Large intestine (tissue), 3 donors: ENCODE measurements around the gene DSP. TPM values are rescaled to one million over a fixed set of nuclear protein-coding genes. Genes with fewer than 3 reads are reported as not detected.
A peak's percentile ranks its signal among the peaks of the same experiment; 100 is the strongest.

ENCODE experiments used
- DNase-seq, 2 donors: peaks; one replicate each; pipeline versions ENCODE4 v3.0.0 to v3.0.0-alpha.2; 2013
- H3K27ac ChIP-seq: one replicate; pipeline ENCODE4 v1.5.1; 2013; ENCODE audit warnings: low read length
- H3K27me3 ChIP-seq: 2 replicates; pipeline ENCODE4 v1.6.1; 2013; ENCODE audit warnings: low read length; ENCODE audit not compliant: control insufficient read depth, insufficient read depth
- H3K36me3 ChIP-seq: 2 replicates; pipeline ENCODE4 v1.6.1; 2013; ENCODE audit warnings: low read length; ENCODE audit not compliant: control insufficient read depth, insufficient read depth
- H3K4me1 ChIP-seq: one replicate; pipeline ENCODE4 v1.6.1; 2013; ENCODE audit warnings: low read length; ENCODE audit not compliant: control insufficient read depth, insufficient read depth
- H3K4me3 ChIP-seq: one replicate; pipeline ENCODE4 v1.5.1; 2013; ENCODE audit warnings: low read length
- H3K9me3 ChIP-seq: one replicate; pipeline ENCODE4 v1.6.1; 2013; ENCODE audit warnings: mild to moderate bottlenecking, low read depth, low read length, moderate library complexity; ENCODE audit not compliant: control insufficient read depth
- WGBS: methylation state at CpG from one replicate; pipeline ENCODE4 v1.1.5; 2013; ENCODE audit warnings: low lambda C conversion rate; ENCODE audit not compliant: insufficient coverage; 5-methylcytosine and 5-hydroxymethylcytosine counted together
- polyA plus RNA-seq: library from polyadenylated mRNA; unstranded; fragments of 120-200 nt; gene quantifications from one replicate; pipeline ENCODE4 v1.2.1, GENCODE V29; 2013

DSP gene
- polyA plus RNA-seq, 1 donor: 153 TPM

DNA sequence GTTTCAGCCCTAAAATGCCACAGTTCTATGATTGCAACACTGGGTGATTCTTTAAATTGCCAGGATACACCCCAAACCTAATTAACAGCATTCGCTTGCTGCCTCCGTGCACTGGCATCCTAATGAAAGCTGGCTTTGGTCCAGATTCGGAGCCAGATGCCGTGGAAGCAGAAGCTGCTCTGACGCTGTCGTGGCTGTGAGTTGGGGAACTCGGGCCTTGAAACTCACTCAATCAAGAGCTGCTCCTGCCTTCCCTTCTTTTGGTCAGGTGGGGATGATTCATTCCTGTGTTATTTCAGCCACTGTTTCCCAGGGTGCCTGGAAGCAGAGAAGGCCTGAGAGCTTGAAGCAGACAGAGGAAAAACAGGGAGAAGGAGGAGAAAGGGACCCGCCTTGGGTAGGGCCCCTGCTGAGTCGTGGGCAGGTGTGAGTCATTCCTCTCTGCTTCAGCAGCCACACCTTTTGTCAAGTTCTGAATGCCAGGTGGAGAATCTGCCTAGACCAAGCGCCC lies 36.2 kb upstream of the DSP start:
- Histone ChIP-seq H3K27me3 (no peaks in the 10 kb centered on the region), H3K27ac (peak overlapping the region; percentile 66), H3K4me1 (peaks cover 31% of the 10 kb centered on the region), H3K9me3 (no peaks in the 10 kb centered on the region), H3K36me3 (no peaks in the 10 kb centered on the region), H3K4me3 (no peak overlapping the region)
- peak; percentile 89 to 93 for DNase-seq
- WGBS: no CpG with 5 or more reads among the region's 10 CpGs

DNA sequence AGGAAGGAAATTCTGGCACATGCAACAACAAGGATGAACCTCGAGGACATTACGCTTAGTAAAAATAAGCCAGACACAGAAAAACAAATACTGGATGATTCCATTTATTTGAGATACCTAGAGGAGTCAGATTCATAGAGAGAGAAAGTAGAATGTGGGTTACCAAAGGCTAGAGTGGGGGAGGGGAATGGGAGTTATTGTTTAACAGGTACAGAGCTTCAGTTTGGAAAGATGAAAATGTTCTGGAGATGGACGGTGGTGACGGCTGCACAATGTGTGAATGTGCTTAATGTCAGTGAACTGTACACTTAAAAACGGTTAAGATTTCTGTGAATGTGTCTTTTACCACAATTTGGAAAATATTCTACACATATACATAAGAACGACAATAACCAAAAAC lies 33.9 kb upstream of the DSP start:
- WGBS: 100% methylated on average over 2 of the region's 6 CpGs
- Histone ChIP-seq H3K4me1 (peaks cover 22% of the 10 kb centered on the region), H3K9me3 (no peaks in the 10 kb centered on the region), H3K27me3 (no peaks in the 10 kb centered on the region), H3K27ac (no peak overlapping the region), H3K4me3 (no peak overlapping the region), H3K36me3 (no peaks in the 10 kb centered on the region)
- DNase-seq: no peak

GRCh38 chr6:7512320-7512719 lies 29.2 kb upstream of the DSP start:
- no peak for DNase-seq
- Histone ChIP-seq H3K27ac (no peak overlapping the region), H3K4me3 (no peak overlapping the region), H3K4me1 (peaks cover 4% of the 10 kb centered on the region), H3K27me3 (no peaks in the 10 kb centered on the region), H3K36me3 (no peaks in the 10 kb centered on the region), H3K9me3 (no peaks in the 10 kb centered on the region)
- no CpG with 5 or more reads among the region's 2 CpGs for WGBS

GRCh38 chr6:7513529-7513928 lies 27.9 kb upstream of the DSP start:
- WGBS: 60% methylated on average over 1 of the region's 5 CpGs
- peaks cover 4% of the 10 kb centered on the region for H3K4me1 ChIP-seq
- no peaks in the 10 kb centered on the region for H3K27me3 ChIP-seq
- no peaks in the 10 kb centered on the region for H3K9me3 ChIP-seq
- no peaks in the 10 kb centered on the region for H3K36me3 ChIP-seq
- no peak overlapping the region for H3K4me3 ChIP-seq
- peak overlapping the region; percentile 81 for H3K27ac ChIP-seq
- DNase-seq: peak; percentile 65 to 68

DNA sequence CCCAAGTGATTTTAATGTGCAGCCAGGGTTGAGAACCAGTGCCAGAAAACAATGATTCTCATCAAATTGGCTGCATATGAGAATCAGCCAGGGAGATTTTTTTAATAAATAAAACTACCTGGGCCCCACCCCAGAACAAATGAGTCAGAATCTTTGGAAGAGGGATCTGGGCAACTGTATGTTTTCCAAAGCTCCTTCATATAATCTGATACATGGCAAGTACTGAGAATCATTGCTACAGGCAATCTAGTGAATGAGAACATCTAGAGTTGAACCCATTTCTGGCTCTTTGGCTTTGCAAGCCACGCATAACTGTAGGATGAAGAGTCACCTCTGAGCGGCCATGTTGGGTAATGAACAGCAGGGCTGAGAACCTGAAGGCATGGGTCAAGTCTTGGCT lies 26.1 kb upstream of the DSP start:
- no peak overlapping the region for H3K27ac ChIP-seq
- no peaks in the 10 kb centered on the region for H3K36me3 ChIP-seq
- H3K4me3 ChIP-seq: no peak overlapping the region
- no peaks in the 10 kb centered on the region for H3K27me3 ChIP-seq
- peaks cover 3% of the 10 kb centered on the region for H3K4me1 ChIP-seq
- DNase-seq: no peak
- H3K9me3 ChIP-seq: no peaks in the 10 kb centered on the region
- no CpG with 5 or more reads among the region's 2 CpGs for WGBS

DNA sequence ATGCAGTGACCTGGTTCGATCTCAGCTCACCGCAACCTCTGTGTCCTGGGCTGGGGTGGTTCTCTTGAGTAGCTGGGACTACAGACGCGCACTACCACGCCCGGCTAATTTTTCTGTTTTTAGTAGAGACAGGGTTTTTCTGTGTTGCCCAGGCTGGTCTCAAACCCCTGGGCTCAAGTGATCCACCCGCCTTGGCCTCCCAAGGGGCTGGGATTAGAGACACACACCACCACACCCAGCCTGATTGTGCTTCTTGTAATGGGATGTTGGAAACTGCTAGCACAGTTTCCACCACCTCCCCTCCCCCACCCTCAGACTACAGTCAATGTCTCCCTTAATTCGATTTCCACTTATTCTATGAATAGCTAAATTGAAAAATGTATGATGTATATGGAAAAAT lies 22.6 kb upstream of the DSP start:
- Histone ChIP-seq H3K36me3 (no peaks in the 10 kb centered on the region), H3K27ac (no peak overlapping the region), H3K4me3 (no peak overlapping the region), H3K27me3 (no peaks in the 10 kb centered on the region), H3K4me1 (no peaks in the 10 kb centered on the region), H3K9me3 (no peaks in the 10 kb centered on the region)
- DNase-seq: no peak
- whole genome bisulfite sequencing: no CpG with 5 or more reads among the region's 8 CpGs

GRCh38 chr6:7522873-7523272 lies 18.6 kb upstream of the DSP start:
- DNase-seq: no peak
- Histone ChIP-seq H3K9me3 (no peaks in the 10 kb centered on the region), H3K4me3 (no peak overlapping the region), H3K36me3 (no peaks in the 10 kb centered on the region), H3K27me3 (no peaks in the 10 kb centered on the region), H3K4me1 (no peaks in the 10 kb centered on the region), H3K27ac (no peak overlapping the region)

GRCh38 chr6:7523922-7524321 lies 17.5 kb upstream of the DSP start:
- H3K27ac ChIP-seq: no peak overlapping the region
- no peaks in the 10 kb centered on the region for H3K27me3 ChIP-seq
- DNase-seq: no peak
- WGBS: no CpG with 5 or more reads among the region's 2 CpGs
- H3K4me1 ChIP-seq: no peaks in the 10 kb centered on the region
- H3K36me3 ChIP-seq: no peaks in the 10 kb centered on the region
- no peak overlapping the region for H3K4me3 ChIP-seq
- H3K9me3 ChIP-seq: no peaks in the 10 kb centered on the region

- no peaks in the 10 kb centered on the region for H3K9me3 ChIP-seq
- H3K27ac ChIP-seq: no peak overlapping the region
- no CpG with 5 or more reads among the region's 11 CpGs for whole genome bisulfite sequencing
- no peak overlapping the region for H3K4me3 ChIP-seq
- no peak for DNase-seq
- no peaks in the 10 kb centered on the region for H3K4me1 ChIP-seq
- no peaks in the 10 kb centered on the region for H3K27me3 ChIP-seq
- H3K36me3 ChIP-seq: no peaks in the 10 kb centered on the region
Measured at GRCh38 chr6:7526755-7527154, 14.7 kb upstream of the DSP start.

GRCh38 chr6:7528565-7528964 lies 12.9 kb upstream of the DSP start:
- Histone ChIP-seq H3K27ac (no peak overlapping the region), H3K27me3 (no peaks in the 10 kb centered on the region), H3K9me3 (no peaks in the 10 kb centered on the region), H3K4me3 (no peak overlapping the region), H3K36me3 (no peaks in the 10 kb centered on the region), H3K4me1 (no peaks in the 10 kb centered on the region)
- WGBS: 67% methylated on average over 1 of the region's 5 CpGs
- DNase-seq: no peak

DNA sequence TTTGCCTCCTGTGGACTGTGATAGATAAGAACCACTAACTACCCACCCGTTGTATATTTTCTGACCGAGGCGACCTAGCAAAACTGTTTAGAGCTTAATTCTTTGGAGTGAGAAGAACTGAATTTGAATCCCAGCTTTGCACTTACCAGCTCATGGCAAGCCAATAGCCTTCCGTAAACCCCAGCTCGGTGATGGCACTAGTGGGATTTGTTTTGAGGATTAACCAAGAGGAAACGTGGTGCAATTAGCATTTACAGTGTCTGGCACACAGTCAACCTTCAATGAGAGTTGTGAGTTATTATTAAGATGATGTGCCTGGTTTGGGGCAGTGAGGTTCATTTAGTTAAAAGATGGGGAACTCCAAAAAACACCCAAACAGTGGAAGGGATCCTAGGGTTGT lies 12.3 kb upstream of the DSP start:
- no peaks in the 10 kb centered on the region for H3K4me1 ChIP-seq
- H3K36me3 ChIP-seq: no peaks in the 10 kb centered on the region
- no peak overlapping the region for H3K27ac ChIP-seq
- DNase-seq: no peak
- H3K4me3 ChIP-seq: no peak overlapping the region
- no peaks in the 10 kb centered on the region for H3K9me3 ChIP-seq
- H3K27me3 ChIP-seq: no peaks in the 10 kb centered on the region
- no CpG with 5 or more reads among the region's 6 CpGs for WGBS
